Activated T-cell treated with anti-CD3 and anti-CD28 coated beads for 4 hours (primary cell): ENCODE data around the gene TMEM179B.
A peak's percentile ranks its signal among the peaks of the same experiment; 100 is the strongest.
"Not testable (repeated sequence)": the region's sequence is repeated elsewhere in the genome, so short reads cannot be mapped to it uniquely, and the experiment has no call there.

Source experiments
- DNase-seq: peaks from one replicate; pipeline ENCODE4 v3.0.0-alpha.2; 2020

Gene TMEM179B

GRCh38 chr11:62791501-62792201, 4.4 kb downstream of the TMEM179B start, which contains the start of gene TMEM223:
TMEM223 (minus strand) TSS chr11:62792006; CDS start chr11:62791994, 12 bp downstream.
- peak; percentile 85 for DNase-seq

DNA sequence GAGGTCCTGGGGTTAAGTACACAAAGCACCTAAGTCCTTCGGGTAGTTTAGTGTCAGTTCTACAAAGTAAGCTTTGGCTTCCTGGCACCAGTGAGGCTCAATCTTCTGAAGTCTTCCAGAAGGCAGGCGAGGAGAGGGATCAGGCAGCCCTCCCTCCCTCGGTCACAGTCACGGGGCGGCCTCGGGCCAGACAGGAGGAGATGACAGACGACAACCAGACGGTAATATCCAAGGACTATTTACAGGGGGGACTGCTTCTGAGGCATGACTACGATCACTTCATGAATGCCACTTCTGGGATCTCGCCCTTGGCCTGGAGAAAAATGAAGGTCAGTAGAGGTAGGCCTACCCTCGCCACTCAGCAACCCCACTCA, 5.0 kb downstream of the TMEM179B start:
- no peak for DNase-seq

DNA sequence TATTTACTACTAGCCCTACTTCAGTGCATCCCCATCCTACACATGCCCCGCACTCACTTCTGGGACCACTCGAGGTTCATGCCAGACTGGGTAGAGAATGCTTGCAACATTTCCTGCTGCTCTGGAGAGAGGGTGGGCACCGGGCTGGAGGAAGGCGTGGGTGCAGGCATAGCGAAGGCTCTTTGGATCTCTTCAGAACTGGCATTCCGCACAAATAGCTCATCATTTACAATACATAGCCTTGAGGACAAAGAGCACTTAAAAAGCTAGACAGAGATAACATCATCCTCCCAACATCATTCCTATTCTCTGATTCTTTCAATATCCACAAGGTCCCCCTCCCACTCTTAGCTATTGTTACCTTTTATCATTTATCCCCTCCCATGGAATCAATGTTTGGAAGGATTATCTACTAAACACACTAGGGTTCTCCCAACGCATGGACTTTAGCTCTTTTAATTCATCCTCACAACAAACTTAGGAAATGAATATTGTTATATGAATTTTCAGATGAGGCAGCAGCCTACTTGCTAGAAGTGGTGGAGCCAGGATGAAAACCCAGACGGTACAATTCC, 7.1 kb downstream of the TMEM179B start:
- DNase-seq = no peak

- DNase-seq = no peak
Observed at GRCh38 chr11:62796281-62796680, 9.1 kb downstream of the TMEM179B start.

DNA sequence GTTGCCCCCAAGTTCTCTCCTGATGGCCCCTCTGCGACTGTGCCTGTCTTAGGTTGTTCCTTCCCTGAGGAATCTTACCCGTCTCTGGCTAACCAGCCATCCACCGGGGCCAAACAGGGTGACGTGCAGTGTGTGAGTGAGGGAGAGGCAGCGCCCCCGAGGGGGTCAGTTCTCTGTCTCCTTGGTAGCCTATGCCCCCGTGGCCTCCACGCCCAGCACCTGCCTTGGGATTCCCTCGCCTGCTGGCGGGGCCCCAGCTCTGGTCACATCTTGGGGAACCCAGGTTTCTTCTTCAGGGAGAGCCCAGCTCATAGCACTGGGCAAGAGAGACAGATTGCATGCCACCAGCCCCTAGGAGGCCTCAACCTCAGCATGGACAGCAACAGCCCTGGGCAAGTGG, 12.3 kb downstream of the TMEM179B start:
- DNase-seq = no peak

DNA sequence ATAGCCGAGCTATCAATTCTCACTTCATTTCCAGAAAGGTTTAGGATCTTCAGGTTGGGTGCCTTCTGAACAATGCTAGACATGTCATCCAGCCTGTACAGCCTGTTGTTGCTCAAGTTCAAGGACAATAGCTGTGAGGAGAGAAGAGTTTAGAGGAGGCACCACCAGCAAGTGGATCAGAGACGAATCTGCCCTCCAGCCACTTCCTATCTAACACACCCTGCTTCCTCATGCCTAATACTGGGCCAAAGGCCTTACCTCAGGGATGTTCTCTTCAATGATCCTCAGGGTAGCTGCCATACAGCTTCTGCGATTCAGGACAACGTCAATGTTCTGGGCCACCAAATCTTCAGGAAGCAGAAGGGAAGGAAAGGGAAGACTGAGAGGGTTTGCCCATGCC, 13.9 kb downstream of the TMEM179B start:
- DNase-seq = no peak

- DNase-seq = no peak
Observed at GRCh38 chr11:62804310-62805075, 17.3 kb downstream of the TMEM179B start.

GRCh38 chr11:62805076-62805892, 18.1 kb downstream of the TMEM179B start, which contains the start of gene NXF1:
NXF1 (minus strand) TSS chr11:62805440; CDS start chr11:62805356, 84 bp downstream.
- peak; percentile 93 for DNase-seq

GRCh38 chr11:62805961-62806441, 18.8 kb downstream of the TMEM179B start:
- DNase-seq = no peak

DNA sequence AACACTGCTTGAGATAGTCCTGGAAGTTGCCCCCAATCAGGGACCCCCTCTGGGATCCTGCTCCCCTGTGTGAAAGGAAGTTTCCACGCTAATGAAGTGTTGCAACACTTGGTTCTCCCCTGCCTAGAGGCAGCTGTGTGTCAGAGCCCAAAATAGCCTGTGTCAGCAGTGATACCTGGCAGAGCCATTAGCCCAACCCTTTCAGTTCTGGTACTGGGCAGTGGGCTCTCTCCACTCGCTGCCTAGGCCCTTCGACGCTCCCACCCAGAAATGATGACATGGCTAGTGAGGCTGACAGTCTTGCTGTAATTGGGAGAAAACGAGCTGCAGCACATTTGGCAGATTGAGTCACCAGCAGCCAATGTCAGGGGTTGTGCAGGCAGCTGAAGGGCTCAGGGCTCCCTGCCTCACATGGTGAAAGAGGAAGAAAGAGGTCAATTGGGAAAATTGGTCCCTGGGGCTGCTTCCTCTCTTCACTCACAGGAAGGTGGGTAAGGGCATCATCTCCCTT, 19.5 kb downstream of the TMEM179B start:
- no peak for DNase-seq

- DNase-seq = no peak
Observed at GRCh38 chr11:62810748-62811147, 23.5 kb downstream of the TMEM179B start.

GRCh38 chr11:62811659-62812058, 24.5 kb downstream of the TMEM179B start:
- DNase-seq = no peak

GRCh38 chr11:62816557-62816956, 29.4 kb downstream of the TMEM179B start:
- DNase-seq = no peak

DNA sequence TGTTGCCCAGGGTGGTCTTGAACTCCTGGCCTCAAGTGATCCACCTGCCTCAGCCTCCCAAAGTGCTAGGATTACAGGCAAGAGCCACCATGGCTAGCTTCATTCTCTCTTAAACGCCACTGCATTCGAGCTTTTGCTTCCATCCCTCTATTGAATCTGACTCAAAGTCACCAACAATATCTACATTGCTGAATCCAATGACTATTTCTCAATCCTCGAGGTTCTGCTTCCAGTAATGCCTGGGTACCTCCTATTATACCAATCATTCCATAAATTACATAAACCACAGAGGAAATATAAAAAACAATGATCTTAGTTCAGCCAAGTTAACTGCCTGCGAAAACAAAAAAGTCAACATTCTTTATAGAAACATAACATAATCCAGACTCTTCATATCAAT, 29.9 kb downstream of the TMEM179B start:
- no peak for DNase-seq

DNA sequence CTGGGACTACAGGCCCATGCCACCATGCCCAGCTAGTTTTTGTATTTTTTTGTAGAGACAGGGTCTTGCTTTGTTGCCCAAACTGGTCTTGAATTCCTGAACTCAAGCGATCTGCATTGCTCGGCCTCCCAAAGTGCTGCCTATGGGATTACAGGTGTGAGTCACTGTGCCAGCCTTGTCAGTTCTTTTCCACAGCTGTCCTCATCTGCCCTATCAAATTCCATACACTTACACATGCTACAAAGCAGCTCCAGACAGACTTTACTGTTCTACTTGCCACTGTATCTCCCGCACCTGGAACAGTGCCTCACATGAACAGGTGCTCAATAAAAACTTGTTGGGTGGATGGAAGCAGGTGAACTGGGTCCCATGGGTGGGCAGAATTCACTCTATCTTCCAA, 36.5 kb downstream of the TMEM179B start:
- no peak for DNase-seq

- not testable (repeated sequence) for DNase-seq
Observed at GRCh38 chr11:62828130-62828529, 40.9 kb downstream of the TMEM179B start.

DNA sequence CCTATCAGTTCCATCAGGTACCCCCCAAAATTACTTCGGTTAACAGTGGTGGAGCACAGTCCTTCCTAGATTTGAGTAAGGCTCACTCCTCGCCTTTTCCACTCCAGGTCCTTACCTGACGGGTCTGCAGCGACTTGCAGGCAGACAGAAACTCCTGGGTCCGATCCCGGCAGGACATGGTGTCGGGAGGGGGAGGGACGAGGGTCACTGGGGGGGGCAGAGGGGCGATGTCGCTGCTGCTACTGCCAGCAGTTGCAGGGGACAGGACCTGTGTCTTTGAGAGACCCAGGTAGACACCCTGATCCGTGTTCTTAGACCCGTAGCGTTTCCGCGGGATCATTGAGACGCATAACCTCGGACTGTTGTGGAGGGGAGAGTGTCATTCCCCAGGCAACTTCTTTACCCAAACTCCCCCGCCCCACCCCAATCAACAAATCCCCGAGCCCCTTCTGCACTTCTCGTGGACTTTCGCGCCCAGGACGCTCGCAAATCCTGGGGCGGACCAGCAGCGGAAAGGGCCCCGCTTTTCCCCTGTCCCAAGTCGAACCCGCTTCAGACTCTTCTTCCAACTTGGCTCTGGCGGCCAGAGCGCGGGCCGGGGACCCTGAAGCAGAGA, 43.8 kb downstream of the TMEM179B start:
- DNase-seq = no peak

DNA sequence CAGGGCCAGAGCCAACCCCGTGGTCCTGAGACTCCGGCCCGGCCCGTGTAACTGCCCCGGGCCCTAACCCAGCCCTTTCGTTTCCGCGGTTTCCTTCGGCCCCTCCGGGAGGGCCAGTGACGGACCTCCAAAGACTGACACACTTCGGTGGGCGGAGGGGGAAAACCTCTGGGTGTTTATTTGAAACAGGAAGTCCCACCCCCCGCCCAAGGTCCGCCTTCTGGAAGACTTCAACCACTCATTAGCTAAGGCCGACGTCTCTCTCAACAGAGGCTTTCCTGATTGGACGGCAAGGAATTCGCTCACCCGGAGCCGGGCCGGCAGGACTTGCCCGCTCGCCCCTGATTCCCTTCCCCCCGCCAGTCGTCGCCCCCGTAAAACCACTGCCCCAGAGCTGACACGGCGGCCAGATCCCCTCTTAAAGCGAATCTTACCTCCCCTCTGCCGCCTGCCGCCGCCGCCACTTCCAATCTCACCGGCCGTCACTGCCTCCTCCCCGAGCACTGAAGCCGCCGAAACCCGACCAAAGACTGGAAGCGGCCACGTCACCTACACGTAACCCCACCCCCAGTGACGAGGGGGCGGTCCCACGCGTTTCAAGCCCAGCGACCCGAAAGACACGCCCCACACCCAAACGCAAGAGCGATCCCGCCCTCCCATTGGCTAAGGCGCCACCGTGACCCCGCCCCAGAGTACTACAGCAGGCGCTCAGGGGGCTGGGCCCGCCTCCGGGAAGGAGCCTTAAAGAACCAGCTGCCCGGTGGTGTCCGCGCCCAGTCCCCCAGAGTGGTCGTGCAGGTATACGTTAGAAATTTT, 44.5 kb downstream of the TMEM179B start, which contains the start of gene STX5:
Gene STX5 (minus strand): TSS at position 532 of the 816 bp plus-strand sequence. CDS start 808 bp downstream, outside the sequence.
- peak; percentile 100 for DNase-seq

DNA sequence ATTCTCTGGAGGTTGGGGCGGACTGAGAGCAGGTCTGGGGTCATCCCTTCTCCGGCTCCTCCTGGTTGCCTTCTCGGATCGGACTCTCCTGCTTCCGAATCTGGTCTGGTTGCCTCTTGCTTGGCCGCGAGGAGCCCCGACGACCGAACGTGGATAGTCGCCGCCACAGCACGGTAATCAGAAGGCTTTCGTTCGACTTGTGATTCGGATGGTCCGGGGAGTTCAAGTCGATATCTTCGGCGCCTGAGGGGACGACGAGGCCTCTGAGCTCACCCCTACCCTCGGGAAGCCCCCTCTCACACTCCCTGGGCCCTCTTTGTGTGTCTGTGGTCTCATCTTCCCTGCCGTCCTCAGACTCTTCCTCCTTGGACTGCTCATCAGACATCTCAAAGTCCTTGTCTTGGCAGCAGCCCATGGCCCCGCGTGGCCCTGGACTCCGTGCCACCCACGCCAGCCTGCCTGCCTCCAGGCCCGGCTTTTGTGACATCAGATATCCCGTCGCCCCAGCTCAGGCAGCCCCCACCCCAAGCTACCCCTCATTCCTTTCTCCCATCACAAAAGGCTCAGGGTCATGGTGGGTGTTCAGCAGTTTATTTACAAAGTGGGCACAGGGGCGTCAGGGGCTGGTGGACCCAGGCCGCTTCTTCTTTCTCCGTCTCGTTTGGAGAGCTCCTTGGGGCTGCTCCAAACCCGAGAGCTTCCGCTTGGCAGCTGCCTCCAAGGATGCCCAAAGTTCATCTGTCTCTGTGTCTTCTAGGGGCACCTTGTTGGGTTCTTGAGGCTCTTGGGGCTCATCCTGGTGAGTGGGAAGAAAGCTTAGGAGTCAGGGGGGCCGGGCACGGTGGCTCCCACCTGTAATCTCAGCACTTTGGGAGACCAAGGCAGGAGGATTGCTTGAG, 45.4 kb downstream of the TMEM179B start, which contains the start of gene TEX54:
Gene TEX54 (minus strand): TSS at position 506 of the 899 bp plus-strand sequence.
- peak; percentile 25 for DNase-seq

DNA sequence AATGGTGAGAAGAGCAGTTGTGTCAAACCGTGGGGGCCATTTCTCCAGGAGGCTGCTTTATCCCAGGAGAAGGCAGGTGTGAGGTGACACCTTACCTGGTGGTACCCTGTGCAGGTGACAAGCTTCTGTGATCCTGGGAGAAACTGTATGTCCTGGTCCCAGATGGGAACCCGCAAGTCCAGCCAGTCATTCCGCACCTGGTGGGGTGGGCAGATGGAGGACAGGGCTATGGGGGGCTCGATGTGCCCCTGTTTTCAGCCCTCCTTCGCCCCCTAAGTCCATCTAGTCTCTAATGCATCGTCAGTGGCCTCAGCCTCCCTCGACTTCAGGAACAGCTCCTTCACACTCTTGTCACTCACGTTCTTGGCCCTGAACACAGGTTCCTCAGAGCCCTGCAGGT, 48.1 kb downstream of the TMEM179B start:
- no peak for DNase-seq
